CD4-positive, alpha-beta T cell treated with Interleukin-17A for 4 hours (primary cell): ENCODE data around the gene NIPSNAP3A.

Source experiments
- DNase-seq: peaks from one replicate; pipeline ENCODE4 v3.0.0-alpha.2; 2020; ENCODE audit warnings: mixed read lengths

NIPSNAP3A gene

DNA sequence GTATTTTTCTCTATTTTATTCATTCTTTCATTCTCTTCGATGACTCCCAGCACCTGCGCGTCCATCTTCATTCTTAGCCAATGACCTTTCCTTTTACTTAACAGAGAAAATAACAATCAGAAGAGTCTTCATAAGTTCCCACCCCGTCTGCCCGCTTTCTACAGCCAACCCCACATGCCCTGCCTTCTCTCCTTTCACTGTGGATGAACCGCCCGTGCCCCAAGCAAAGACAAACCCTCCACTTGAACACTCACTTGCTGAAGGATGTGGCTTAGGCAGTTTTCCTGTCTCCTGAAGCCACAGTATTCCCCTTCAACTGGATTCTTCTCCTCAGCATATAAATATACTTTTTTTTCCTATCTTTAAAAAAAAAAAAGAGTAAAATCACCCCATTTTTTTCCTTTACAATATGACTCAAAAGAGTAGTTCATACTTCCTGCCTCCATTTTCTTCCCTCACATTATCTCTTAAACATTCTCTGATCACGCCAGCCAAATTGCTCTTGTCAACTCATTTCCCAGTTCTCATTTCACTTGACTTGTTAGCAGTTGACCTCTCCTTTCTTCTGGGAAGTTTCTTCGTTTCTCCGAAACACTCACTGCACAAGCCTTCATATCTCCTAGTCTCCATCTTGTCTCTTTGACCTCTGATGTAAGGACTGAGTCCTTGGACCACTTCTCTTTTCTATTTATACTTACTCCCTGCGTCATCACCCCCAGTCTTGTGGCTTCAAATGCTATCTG lies 27.5 kb downstream of the NIPSNAP3A start:
- no peak for DNase-seq

DNA sequence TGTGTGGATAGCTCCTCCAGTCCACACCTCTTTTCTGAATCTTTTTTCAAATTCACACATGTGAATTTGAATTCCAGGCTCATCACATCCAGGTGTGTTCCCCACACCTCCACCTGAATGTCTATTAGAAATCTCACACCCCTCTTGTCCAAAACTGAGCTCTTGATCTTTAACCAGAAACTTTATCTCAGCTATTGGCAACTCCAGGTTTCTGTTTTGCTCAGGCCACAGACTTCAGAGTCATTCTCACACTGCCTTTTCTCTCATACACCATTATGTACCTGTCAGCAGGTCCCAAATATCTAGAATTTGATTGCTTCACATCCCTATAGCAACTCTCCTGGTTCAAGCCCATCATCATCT lies 28.1 kb downstream of the NIPSNAP3A start:
- DNase-seq: no peak

GRCh38 chr9:104775976-104776375 lies 28.5 kb downstream of the NIPSNAP3A start:
- no peak for DNase-seq

GRCh38 chr9:104776797-104777196 lies 29.3 kb downstream of the NIPSNAP3A start:
- no peak for DNase-seq

DNA sequence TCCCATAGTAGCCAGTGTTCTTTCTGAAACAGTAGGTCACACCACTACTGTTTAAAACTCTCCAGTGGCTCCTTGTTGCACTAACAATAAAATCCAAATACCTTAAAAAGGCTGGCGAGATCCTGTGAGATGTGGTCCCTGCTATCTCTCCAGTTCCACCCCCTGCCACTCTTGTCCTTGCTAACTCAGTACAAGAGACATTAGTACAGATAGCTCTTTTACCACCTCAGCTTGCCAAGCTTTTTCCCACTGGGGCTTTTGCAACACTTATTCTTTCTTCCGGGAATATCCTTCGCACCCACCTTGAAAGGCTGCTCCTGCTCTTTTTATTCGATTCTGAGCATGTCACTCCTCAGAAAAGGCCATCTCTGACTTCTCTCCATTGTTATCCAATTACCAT lies 31.3 kb downstream of the NIPSNAP3A start:
- no peak for DNase-seq

DNA sequence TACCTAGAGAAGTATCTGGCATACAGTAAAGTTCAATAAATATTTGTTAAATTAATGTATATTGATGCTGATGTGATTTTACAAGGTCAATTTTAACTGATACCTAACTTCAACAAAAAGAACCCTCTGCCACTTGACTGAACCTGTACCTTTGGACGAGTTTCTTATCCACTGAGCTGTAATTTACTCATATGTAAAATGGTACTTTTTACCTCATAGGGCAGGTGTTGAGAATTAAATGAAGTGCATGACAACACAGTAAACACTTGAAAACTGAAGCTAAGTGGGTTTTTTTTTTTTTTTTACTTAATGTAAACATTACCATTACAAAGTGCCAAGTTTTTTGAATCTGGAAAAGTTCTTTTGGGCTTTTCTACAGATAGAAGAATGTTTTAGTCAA lies 31.9 kb downstream of the NIPSNAP3A start:
- no peak for DNase-seq

DNA sequence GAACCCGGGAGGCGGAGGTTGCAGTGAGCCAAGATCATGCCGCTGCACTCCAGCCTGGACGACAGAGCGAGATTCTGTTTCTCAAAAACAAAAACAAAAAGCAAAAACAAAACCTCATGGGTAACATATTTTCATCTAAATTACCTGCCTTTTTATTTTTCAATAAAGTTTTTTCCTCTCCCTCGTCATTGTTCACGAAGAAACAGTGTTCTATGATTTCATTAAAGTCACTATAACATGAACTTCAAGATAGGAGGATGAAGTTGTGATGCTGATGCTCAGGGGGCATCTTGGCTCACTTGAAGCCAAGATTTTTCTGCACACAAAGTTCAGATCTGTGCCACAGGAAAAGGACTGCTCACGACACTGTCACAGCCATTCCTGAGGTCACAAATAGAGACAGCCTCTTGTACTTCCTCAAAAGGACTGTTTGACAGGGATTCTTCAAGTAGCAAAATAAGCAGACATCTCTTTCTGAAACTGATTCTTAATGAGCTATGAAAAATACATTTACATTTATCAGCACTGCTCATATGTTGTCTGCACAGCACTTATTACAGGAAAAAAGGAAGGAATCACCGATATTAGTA lies 32.6 kb downstream of the NIPSNAP3A start:
- DNase-seq: no peak

- no peak for DNase-seq
These were observed 33.4 kb downstream of the NIPSNAP3A start for GRCh38 chr9:104780796-104781395.

- DNase-seq: no peak
These were observed 36.1 kb downstream of the NIPSNAP3A start for GRCh38 chr9:104783588-104783987.

GRCh38 chr9:104784098-104784497 lies 36.6 kb downstream of the NIPSNAP3A start:
- DNase-seq: no peak

DNA sequence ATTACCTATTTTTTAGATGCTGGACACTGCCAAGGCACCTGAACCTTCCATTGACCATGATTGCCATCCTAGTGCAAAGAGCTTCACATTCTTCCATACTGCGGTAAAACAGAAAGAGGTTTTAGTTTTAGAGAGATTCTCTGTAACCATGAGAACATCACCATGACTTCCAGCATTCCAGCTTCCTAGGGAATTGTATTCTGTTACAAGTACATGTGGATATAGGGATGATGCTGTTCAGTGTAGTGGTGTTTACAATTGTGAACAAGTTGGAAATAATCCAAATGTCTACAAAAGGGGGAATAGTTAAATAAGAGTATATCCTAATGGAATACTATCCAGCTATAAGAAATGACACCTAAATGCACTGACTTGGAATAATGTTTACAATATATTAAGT lies 38.8 kb downstream of the NIPSNAP3A start:
- DNase-seq: no peak

- DNase-seq: no peak
These were observed 40.0 kb downstream of the NIPSNAP3A start for GRCh38 chr9:104787306-104788015.

DNA sequence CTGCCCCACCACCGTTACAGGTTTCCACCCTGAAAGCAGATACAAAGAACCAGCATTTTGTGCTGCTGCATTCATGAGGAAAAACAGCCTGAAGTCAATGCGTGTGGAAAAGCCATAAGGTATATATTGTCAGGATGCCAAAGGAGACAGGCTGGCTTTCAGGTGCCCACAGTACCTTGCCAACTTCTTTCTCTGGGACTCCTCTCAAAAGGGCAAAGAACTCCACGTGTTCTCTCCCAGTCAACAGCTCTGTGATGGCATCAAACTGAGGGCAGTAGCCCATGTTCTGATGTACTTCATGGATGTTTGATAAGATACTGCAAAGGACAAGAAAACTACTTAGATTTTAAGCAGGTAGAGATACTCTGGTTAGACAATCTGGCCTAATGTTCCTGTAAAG lies 40.8 kb downstream of the NIPSNAP3A start:
- no peak for DNase-seq

DNA sequence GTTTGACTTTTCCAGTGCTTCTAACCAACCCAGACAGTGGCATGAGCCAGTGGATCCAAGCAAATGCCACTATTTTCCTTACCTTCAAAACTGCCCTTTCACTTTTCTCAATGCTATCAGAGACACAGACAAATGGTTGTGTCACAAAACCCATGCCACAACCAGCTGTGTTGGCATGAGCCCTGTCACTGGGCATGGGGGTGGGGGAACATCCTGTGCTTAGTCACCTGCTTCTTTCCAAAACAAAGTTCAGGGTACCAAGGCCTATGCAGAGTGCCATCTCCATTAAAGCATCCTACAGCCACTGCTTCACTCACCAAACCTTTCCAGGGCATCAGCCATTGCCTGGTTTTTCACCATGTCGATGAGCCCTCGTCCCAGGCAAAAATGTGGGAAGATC lies 46.6 kb downstream of the NIPSNAP3A start:
- no peak for DNase-seq

GRCh38 chr9:104795082-104795481 lies 47.6 kb downstream of the NIPSNAP3A start:
- DNase-seq: no peak

- DNase-seq: no peak
These were observed 48.4 kb downstream of the NIPSNAP3A start for GRCh38 chr9:104795857-104796256.

DNA sequence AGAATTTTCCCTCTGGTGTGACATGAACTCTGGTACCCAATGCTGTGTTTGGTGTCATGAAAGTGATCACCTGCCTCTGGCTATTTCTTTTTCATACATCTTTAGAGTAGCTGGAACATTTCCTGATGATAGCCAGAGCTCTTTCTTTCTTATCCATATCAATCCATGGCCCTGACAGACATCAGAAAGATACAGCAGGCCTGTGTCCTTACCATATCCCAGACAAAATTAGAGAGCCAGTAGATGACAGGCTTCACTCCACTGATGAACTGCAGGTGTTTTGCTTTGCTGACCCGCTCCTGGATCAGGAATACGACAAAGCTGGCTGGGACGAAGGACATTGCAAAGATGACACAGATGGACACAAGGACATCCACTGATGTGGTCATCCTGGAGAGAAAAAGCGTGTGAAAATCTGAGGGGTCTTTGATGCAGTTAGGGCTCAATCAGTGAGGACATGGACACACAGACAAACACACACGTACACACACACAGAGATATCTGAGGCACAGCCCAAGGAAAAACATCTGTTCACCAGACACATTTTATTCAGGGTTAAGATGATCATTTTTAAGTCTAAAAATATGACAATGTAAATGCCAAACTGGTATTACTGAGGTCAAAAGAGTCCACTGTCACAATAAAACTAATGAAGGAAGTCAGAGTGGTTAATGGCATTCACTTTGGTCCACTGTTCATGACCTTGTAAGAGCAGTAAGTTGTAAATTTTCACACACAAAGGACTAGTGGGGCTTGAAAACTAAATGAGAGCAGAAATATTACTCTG lies 50.9 kb downstream of the NIPSNAP3A start:
- DNase-seq: no peak

GRCh38 chr9:104800068-104800785 lies 52.7 kb downstream of the NIPSNAP3A start:
- DNase-seq: no peak

GRCh38 chr9:104802110-104802509 lies 54.6 kb downstream of the NIPSNAP3A start:
- DNase-seq: no peak

- no peak for DNase-seq
These were observed 55.4 kb downstream of the NIPSNAP3A start for GRCh38 chr9:104802906-104803305.

DNA sequence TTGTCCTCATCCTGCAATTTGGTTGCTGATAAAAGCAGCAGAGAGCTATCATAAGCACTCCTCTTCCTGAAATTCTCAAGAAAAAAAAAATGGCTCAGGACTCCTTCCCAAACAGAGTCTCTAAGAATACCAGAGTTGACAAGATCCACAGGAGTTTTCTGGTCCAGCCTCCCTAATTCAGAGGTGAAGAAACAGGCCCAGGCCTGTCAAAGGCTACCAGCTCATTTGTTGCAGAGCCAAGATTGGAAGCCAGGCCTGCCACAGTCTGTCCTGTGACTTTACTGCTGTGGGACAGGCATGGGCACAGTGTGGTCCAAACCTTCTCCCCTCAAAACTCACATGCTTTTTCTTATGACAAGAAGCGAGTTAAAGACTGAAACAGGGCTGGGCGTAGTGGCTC lies 58.0 kb downstream of the NIPSNAP3A start:
- no peak for DNase-seq

DNA sequence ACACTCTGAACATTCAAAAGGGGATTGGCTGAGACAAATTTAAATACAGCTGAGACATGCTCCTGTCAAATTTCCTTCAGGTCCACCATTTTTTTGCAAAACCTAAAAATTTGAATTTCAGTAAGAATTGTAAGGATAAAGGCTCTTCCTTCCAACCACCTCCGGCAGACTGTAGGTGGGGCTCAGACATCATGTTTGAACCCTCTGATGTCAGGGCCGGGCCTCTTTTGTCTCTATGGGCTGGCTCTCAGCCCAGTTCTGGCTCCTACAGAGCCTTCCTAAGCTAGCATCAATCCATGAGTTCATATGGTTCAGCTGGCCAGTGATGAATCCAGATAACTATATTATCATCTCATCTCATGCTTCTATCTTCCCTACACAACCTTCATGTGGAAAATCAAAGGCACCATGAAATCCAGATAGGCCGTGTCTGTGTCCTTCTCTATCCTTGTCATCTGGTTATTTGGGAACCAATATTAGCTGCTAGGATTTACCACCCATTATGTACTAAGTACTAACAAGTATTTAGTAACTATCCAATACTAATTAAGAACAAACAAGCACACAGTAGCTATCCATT lies 60.6 kb downstream of the NIPSNAP3A start:
- peak; percentile 14 for DNase-seq
